HG03103 (cell line): ENCODE measurements around the gene MZF1.

Experiments used
- ATAC-seq: cut with Tn5 transposase; IDR thresholded peaks from one replicate; pipeline ENCODE4 v1.9.1; 2021; ENCODE audit warnings: low read depth; ENCODE audit not compliant: unreplicated experiment

The MZF1 gene

GRCh38 chr19:58556622-58557220 is 16.4 kb downstream of the MZF1 start:
- ATAC-seq, result no peak

DNA sequence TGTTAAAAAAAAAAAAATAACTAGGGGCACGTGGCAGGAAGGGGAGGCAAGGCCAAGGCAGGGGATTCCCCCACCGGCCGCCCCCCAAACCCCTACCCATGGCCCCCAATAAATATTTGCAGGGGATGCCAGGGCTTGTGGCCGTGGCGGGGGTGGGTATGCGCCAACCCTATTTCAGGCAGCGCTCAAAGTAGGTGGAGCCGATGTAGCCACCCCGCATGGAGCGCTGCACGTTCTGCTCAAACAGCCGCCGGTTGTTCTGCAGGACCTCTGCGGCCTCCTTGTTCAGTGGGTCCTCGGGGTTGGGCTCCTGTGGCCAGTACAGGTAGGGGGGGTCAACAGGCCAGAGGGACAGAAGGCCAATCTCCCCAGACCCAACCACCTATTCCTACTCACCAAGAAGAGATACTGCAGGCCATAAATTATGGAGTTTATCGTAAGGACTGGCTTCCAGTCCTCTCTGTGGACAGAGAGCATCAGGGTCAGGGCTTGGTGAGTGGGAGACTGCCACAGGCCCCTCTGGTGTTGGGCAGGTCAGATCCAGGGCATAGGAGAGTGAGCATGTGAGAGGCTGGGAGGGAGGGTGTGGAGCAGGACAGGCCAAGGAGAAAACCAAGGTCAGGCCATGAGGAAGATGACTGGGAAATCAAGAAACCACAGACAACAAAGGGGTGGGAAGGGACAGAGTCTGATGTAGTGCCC is 17.1 kb downstream of the MZF1 start:
- no peak for ATAC-seq

DNA sequence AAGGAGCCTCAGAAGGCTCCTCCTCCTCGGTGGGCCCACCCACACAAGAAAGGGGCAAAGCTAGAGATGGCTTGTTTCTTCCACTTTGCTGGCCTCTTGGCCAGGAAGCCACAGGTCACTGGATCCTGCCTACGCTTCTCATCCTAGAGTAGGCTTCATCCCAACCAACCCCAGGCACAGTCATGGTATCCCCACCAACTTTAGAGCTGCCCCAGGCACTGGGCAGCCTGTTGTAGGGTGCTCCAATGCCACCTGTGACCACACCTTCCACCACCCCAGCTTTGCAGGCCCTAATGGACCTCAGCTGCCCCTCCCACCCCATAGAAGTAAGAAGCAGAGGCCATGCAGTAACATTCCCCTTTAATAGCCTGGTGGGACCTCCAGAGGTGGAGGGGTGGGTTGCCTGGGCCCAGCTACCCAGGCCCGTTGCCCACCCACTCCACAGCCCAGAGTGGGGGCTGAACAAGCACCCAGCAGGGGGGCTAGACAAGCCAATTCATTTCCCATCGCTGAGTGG is 17.7 kb downstream of the MZF1 start:
- ATAC-seq, result no peak

DNA sequence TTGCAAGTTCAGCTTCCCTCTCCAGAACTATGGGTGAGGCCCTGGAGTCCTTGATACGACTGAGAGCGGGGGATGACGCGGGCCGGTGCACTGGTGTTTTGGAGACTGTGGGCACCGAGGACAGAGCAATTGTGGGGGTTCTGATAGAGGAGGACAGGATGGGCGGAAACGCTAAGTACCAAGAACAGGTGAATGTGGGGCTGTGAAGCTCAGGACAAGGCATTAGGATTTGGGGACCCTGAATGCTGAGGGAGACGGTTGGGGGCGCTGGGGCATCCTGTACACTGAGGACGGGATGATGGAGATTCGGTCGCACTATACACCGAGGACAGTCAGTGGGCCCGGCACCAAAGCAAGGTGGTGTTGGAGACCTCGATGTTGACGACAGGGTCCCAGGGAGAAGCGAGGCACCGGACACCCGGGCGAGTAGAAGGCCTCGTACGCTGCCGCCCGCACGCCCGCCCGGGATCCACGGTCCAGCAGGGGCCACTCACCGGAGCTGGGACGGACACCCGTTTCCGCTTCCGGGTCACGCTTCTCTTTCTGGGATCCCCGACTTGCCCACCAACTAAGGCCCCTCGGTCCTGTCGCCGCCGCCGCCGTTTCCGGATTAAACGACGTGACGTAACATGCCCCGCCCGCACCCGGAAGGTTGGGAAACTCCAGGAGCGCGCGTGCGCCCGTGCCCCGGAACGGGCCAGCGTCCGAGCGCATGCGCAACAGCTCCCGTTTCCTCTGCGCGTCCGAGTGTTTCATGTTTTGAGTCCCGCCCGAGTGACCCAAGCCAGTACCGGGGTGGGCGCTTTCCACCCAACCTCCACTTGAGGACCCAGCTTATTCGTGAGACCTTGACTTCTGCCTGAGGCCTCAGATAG is 18.4 kb downstream of the MZF1 start, which contains the start of gene CHMP2A:
TSS of gene CHMP2A (minus strand) at position 612 of the 875 bp plus-strand sequence. CDS start 893 bp downstream, outside the sequence.
- peak; percentile 24 for ATAC-seq

DNA sequence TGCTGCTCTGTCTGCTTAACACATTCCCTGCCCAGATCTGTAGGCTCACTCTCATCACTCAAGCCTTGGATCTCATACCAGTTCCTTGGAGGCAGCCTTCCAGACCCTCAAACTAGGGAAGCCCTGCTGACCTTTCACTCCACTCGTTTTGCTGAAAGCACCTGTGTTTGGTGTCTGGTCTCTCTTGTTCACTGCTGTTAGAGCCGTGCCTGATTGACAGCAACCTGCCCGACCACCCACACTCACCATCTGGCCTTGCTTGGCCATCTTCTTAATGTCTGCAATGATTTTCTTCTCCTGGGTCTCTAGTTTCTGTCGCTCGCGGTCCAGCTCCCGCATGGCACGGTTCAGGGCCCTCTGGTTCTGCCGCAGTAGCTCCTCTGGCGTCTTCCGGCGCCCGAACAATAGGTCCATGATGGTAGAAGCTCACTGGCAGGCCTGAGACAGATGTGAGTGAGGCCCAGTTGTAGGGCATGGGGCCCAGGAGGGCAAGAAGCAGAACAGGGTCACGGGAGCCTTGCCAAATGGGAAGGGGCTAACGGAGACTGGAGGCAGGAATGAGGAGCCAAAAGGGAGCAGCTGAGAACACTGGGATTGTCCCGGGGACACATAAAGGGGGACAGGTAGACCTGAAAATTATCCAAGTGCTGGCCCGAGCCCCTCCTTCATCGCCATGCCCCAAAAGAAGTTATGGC is 19.2 kb downstream of the MZF1 start:
- ATAC-seq, result no peak

DNA sequence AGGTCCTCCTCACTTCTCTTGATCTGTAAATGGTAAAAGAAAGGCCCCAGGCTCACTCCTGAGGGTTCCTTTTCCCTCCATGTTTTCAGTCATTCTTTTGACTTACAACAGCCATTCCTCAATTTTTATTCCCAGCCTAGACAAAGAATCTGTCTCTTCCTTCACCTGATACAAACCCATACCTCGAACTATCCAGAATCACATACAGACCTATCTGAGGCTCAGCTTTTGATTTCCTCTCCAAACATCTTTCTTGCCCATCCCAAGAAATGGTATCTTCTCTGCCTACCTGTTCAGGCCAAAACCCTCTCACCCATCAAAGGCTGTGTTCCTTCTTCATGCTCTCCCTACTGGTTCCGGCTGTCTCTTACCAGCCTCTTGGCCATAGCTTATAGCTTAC is 20.5 kb downstream of the MZF1 start:
- no peak for ATAC-seq

- ATAC-seq, result no peak
These were observed 21.3 kb downstream of the MZF1 start for GRCh38 chr19:58551577-58552471.

GRCh38 chr19:58551123-58551497 is 22.0 kb downstream of the MZF1 start:
- ATAC-seq, result no peak

DNA sequence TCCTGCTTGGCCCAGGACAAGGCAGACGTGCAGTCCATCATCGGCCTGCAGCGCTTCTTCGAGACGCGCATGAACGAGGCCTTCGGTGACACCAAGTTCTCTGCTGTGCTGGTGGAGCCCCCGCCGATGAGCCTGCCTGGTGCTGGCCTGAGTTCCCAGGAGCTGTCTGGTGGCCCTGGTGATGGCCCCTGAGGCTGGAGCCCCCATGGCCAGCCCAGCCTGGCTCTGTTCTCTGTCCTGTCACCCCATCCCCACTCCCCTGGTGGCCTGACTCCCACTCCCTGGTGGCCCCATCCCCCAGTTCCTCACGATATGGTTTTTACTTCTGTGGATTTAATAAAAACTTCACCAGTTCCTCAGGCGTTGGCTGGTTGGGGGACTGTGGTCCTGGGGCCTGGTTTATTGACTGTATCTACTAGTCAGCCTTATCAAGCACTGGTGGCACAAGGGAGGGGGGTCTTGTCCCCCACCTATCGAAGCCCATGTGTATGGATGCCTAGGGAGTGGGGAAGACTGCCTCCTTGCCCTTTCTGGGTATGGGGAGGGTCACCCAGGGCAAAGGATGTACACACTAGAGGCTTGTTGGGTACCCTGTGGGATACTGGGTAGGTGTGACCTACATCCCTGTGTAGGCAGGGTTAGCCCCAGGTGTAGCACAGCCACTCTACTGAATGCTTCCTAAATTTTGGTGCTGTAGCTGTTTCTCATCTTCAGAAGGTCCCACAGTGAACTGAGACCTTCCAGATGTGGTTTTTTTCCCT is 22.6 kb downstream of the MZF1 start:
- no peak for ATAC-seq

DNA sequence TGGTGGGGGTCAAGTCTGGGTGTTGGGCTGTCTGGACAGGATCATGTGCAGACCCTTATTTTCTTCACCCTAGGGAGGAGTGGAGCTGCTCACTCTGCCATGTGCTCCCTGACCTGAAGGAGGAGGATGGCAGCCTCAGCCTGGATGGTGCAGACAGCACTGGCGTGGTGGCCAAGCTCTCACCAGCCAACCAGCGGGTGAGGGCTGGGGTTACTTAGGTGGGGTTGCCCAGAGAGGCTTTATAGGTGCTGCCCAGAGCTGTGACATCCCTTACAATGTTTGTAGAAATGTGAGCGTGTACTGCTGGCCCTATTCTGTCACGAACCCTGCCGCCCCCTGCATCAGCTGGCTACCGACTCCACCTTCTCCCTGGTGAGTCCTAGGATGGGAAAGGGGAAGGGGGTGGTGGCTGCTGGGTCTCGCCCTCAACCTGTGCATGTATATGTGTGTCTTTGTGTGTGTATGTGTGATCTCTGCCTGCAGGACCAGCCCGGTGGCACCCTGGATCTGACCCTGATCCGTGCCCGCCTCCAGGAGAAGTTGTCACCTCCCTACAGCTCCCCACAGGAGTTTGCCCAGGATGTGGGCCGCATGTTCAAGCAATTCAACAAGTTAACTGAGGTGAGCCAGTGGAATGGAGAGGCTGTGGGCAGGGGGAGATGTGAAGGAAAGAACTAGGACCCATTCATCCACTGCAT is 23.3 kb downstream of the MZF1 start:
- no peak for ATAC-seq

DNA sequence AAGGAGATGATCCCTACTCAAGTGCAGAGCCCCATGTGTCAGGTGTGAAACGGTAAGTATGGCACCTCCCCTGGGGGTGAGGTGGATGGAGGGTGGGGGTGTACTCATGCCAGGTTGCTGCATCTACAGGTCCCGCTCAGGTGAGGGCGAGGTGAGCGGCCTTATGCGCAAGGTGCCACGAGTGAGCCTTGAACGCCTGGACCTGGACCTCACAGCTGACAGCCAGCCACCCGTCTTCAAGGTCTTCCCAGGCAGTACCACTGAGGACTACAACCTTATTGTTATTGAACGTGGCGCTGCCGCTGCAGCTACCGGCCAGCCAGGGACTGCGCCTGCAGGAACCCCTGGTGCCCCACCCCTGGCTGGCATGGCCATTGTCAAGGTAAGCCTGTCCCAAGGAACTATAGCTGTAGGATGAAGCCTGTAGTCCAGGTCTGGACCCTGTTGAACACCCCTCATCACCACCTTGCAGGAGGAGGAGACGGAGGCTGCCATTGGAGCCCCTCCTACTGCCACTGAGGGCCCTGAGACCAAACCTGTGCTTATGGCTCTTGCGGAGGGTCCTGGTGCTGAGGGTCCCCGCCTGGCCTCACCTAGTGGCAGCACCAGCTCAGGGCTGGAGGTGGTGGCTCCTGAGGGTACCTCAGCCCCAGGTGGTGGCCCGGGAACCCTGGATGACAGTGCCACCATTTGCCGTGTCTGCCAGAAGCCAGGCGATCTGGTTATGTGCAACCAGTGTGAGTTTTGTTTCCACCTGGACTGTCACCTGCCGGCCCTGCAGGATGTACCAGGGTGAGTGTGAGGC is 24.1 kb downstream of the MZF1 start:
- no peak for ATAC-seq

DNA sequence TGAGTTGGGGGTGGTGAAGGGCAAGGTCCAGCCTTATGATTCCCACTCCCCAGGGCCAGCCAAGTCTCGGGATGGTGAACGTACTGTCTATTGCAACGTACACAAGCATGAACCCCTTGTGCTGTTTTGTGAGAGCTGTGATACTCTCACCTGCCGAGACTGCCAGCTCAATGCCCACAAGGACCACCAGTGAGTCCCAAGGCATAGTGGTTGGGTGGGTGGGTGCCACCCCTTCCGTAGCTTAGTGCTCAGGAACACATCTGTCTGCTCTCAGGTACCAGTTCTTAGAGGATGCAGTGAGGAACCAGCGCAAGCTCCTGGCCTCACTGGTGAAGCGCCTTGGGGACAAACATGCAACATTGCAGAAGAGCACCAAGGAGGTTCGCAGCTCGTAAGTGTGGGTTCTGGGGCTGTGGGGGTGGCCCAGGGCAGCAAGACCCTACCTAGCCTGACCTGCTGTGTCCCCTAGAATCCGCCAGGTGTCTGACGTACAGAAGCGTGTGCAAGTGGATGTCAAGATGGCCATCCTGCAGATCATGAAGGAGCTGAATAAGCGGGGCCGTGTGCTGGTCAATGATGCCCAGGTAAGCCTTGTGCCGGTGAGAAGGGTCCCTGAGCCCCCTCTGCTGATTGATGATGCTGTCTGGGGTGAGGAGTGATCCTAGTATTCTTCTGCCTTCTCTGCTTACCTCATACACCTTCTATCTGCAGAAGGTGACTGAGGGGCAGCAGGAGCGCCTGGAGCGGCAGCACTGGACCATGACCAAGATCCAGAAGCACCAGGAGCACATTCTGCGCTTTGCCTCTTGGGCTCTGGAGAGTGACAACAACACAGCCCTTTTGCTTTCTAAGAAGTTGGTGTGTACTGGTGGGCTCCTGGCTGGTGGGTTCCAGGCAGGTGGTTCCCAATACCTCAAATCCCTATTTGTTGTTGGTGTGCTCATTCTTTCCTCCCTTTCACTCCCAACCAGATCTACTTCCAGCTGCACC is 25.5 kb downstream of the MZF1 start:
- no peak for ATAC-seq

- no peak for ATAC-seq
These were observed 27.1 kb downstream of the MZF1 start for GRCh38 chr19:58546019-58546530.

DNA sequence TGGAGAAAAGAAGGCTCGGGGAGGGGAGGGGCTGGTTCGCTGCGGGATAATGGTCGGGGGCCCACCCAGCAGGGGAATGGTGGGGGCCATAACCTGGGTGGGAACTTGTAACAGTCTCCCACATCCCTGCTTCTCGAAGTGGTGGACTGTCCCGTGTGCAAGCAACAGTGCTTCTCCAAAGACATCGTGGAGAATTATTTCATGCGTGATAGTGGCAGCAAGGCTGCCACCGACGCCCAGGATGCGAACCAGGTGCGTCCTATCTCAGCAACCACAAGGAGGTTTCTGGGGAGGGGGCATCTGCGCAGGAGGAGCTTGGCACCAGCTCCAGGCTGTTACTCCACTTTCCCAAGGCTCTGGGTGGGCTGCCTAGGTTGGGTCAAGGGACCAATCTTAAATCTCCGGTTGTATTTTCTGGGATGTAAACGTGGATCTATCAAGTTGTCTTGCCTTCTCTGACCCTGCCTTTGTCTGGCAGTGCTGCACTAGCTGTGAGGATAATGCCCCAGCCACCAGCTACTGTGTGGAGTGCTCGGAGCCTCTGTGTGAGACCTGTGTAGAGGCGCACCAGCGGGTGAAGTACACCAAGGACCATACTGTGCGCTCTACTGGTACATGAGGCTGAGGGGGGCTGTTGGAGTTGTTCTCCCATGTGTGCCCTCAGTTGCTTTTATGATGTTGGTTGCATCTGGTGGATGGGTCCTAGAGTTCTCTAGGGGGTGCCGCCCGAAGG is 27.7 kb downstream of the MZF1 start:
- no peak for ATAC-seq

- ATAC-seq, result peak; percentile 29
These were observed 28.4 kb downstream of the MZF1 start for GRCh38 chr19:58544591-58545285.
